Measurements from ENCODE around the gene FARS2. TPM values are rescaled to one million over a fixed set of nuclear protein-coding genes. Genes with fewer than 3 reads are reported as not detected.
A peak's percentile ranks its signal among the peaks of the same experiment; 100 is the strongest.

FARS2 gene
- total and polyA plus RNA-seq, 2 of the 13 experiments (the other 11 are each of a cell fraction or from before 2014, with no cell fraction given): 15.4 to 26.0 TPM

DNA sequence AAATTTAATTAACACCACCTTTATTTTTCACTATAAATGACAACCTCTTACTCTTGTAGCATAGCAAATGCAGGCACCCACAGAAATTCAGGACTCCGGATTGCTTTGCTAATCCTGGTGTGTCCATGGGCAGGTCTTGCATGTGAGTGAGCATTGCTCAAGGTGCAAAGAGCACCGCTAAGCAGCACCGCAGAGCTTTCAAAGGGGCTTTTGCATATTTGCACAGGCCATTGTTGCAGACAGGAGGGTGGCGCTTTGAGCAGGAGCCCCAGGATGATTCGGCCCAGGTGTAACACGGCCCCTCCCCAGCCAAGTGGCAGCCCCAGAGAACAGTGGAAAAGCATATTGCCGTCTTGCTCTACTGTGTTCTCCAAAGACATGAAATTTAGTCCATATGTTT lies 452.2 kb downstream of the FARS2 start (continued):
- TF ChIP-seq NCOA2 (CRISPR knock-in tag; IDR thresholded peaks at IDR 0.05) (peak; percentile 59; the same call in 1 of the 2 replicates), RBAK (CRISPR knock-in tag; IDR thresholded peaks at IDR 0.05) (no peak), ZBTB7A (CRISPR knock-in tag; IDR thresholded peaks at IDR 0.05) (peak; percentile 71; the same call in 1 of the 2 replicates), ZNF180 (CRISPR knock-in tag; IDR thresholded peaks at IDR 0.05; ENCODE audit: borderline replicate concordance, low read depth) (no peak), CEBPB (IDR thresholded peaks at IDR 0.05; ENCODE audit: borderline replicate concordance, low read depth, low read length) (peak; percentile 96), ZMYM4 (CRISPR knock-in tag; IDR thresholded peaks at IDR 0.05) (peak; percentile 93), NFRKB (IDR thresholded peaks at IDR 0.05) (no peak), ZFP90 (CRISPR knock-in tag; IDR thresholded peaks at IDR 0.05; ENCODE audit: borderline replicate concordance) (0 out of 2 replicates have a peak, but pooled peaks have one; percentile 42), RBM22 (optimal IDR thresholded peaks at IDR 0.05; ENCODE audit: low read length) (no peak), HNF4G (IDR thresholded peaks at IDR 0.05; ENCODE audit: borderline replicate concordance, low read depth, low read length) (peak; percentile 96), HNF4G (CRISPR knock-in tag; IDR thresholded peaks at IDR 0.05; ENCODE audit: borderline replicate concordance, low read depth) (peak; percentile 85), ZNF772 (CRISPR knock-in tag; IDR thresholded peaks at IDR 0.05) (peak; percentile 62; the same call in 1 of the 2 replicates), ZNF251 (CRISPR knock-in tag; IDR thresholded peaks at IDR 0.05) (no peak), NR1H2 (CRISPR knock-in tag; IDR thresholded peaks at IDR 0.05; ENCODE audit: borderline replicate concordance, low read depth) (no peak), ZBTB21 (CRISPR knock-in tag; IDR thresholded peaks at IDR 0.05) (no peak), KLF12 (CRISPR knock-in tag; IDR thresholded peaks at IDR 0.05; ENCODE audit: borderline replicate concordance) (peak; percentile 55; the same call in 1 of the 2 replicates), FOXA3 (CRISPR knock-in tag; IDR thresholded peaks at IDR 0.05) (peak; percentile 84), ZFYVE20 (CRISPR knock-in tag; IDR thresholded peaks at IDR 0.05; ENCODE audit: borderline replicate concordance, low read depth) (no peak), KDM5B (CRISPR knock-in tag; IDR thresholded peaks at IDR 0.05; ENCODE audit: borderline replicate concordance) (no peak), SKI (IDR thresholded peaks at IDR 0.05; ENCODE audit: partially characterized antibody) (peak; percentile 78), MYC (CRISPR knock-in tag; IDR thresholded peaks at IDR 0.05; ENCODE audit: borderline replicate concordance) (peak; percentile 74; the same call in 1 of the 2 replicates), KLF11 (CRISPR knock-in tag; IDR thresholded peaks at IDR 0.05) (no peak), ESRRA (CRISPR knock-in tag; IDR thresholded peaks at IDR 0.05; ENCODE audit: low read depth) (no peak), HIVEP1 (CRISPR knock-in tag; IDR thresholded peaks at IDR 0.05) (0 out of 2 replicates have a peak, but pooled peaks have one; percentile 24)
- TF ChIP-seq, protein P1, sequence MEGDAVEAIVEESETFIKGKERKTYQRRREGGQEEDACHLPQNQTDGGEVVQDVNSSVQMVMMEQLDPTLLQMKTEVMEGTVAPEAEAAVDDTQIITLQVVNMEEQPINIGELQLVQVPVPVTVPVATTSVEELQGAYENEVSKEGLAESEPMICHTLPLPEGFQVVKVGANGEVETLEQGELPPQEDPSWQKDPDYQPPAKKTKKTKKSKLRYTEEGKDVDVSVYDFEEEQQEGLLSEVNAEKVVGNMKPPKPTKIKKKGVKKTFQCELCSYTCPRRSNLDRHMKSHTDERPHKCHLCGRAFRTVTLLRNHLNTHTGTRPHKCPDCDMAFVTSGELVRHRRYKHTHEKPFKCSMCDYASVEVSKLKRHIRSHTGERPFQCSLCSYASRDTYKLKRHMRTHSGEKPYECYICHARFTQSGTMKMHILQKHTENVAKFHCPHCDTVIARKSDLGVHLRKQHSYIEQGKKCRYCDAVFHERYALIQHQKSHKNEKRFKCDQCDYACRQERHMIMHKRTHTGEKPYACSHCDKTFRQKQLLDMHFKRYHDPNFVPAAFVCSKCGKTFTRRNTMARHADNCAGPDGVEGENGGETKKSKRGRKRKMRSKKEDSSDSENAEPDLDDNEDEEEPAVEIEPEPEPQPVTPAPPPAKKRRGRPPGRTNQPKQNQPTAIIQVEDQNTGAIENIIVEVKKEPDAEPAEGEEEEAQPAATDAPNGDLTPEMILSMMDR (CRISPR knock-in tag; IDR thresholded peaks at IDR 0.05): peak; percentile 59
- TF ChIP-seq, protein P2, sequence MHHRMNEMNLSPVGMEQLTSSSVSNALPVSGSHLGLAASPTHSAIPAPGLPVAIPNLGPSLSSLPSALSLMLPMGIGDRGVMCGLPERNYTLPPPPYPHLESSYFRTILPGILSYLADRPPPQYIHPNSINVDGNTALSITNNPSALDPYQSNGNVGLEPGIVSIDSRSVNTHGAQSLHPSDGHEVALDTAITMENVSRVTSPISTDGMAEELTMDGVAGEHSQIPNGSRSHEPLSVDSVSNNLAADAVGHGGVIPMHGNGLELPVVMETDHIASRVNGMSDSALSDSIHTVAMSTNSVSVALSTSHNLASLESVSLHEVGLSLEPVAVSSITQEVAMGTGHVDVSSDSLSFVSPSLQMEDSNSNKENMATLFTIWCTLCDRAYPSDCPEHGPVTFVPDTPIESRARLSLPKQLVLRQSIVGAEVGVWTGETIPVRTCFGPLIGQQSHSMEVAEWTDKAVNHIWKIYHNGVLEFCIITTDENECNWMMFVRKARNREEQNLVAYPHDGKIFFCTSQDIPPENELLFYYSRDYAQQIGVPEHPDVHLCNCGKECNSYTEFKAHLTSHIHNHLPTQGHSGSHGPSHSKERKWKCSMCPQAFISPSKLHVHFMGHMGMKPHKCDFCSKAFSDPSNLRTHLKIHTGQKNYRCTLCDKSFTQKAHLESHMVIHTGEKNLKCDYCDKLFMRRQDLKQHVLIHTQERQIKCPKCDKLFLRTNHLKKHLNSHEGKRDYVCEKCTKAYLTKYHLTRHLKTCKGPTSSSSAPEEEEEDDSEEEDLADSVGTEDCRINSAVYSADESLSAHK (CRISPR knock-in tag; IDR thresholded peaks at IDR 0.05; ENCODE audit: borderline replicate concordance): no peak
- TF ChIP-seq, protein P3, sequence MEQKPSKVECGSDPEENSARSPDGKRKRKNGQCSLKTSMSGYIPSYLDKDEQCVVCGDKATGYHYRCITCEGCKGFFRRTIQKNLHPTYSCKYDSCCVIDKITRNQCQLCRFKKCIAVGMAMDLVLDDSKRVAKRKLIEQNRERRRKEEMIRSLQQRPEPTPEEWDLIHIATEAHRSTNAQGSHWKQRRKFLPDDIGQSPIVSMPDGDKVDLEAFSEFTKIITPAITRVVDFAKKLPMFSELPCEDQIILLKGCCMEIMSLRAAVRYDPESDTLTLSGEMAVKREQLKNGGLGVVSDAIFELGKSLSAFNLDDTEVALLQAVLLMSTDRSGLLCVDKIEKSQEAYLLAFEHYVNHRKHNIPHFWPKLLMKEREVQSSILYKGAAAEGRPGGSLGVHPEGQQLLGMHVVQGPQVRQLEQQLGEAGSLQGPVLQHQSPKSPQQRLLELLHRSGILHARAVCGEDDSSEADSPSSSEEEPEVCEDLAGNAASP (CRISPR knock-in tag; IDR thresholded peaks at IDR 0.05; ENCODE audit: borderline replicate concordance): 0 out of 2 replicates have a peak, but pooled peaks have one; percentile 19

Data from HepG2 (cell line).